OCI-LY3 (cell line): ENCODE data around the gene TMEM164.

Experiments used
- CTCF ChIP-seq: fragments of 200-600, 300-600 bp; sonication (generic); IDR thresholded peaks from 2 replicates; pipeline ENCODE4 v1.5.1; 2014; ENCODE audit warnings: antibody characterized with exemption, low read length, low read depth
- EZH2phosphoT487 ChIP-seq: fragments of 200-600 bp; shearing (Covaris generic); IDR thresholded peaks from 2 replicates; pipeline ENCODE4 v1.6.1; 2018; ENCODE audit warnings: antibody characterized with exemption, mixed run types, low read depth

GRCh38 chrX:110025395-110025794 is 22.5 kb downstream of the TMEM164 start:
- TF ChIP-seq CTCF (no peak), EZH2phosphoT487 (no peak)
